GM12872 (cell line): Measurements from ENCODE around the gene MAP1LC3B.

Experiments used
- CTCF ChIP-seq: IDR thresholded peaks from 3 replicates; pipeline ENCODE4 v1.5.1; 2011; ENCODE audit warnings: low read depth, mild to moderate bottlenecking, low read length, moderate library complexity; ENCODE audit not compliant: insufficient read depth

Gene MAP1LC3B

GRCh38 chr16:87425941-87426340 lies 33.8 kb downstream of the MAP1LC3B start:
- TF ChIP-seq CTCF, result no peak

- TF ChIP-seq CTCF, result no peak
Observed at GRCh38 chr16:87426423-87427215, 34.5 kb downstream of the MAP1LC3B start.

- TF ChIP-seq CTCF, result no peak
Observed at GRCh38 chr16:87431926-87432325, 39.8 kb downstream of the MAP1LC3B start.

- TF ChIP-seq CTCF, result no peak
Observed at GRCh38 chr16:87432330-87432915, 40.3 kb downstream of the MAP1LC3B start.

GRCh38 chr16:87434146-87434667 lies 42.1 kb downstream of the MAP1LC3B start:
- no peak for TF ChIP-seq CTCF

GRCh38 chr16:87435372-87436224 lies 43.5 kb downstream of the MAP1LC3B start:
- no peak for TF ChIP-seq CTCF
